ENCODE data around the gene SELPLG.

DNA sequence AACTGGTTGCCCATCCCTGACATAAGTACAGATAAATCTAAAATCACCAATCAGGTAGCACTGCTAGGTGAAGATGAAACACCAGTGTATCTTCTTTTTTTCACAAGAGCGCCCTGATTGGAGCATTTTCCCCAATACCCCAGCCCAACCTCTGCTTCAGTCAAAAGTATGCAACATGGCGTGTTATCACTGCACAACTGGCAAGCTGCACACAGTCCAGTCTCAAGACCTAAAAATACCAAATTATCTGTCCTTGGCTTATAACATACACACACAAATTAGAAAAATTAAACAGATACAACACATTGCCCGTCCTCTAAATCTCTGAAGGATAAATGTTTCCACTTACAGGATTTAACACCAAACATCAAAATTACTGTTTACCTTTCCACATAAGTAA lies 20.2 kb upstream of the SELPLG start:
- TF ChIP-seq POLR2A (IDR thresholded peaks at IDR 0.05): no peak
- TF ChIP-seq EP300 (IDR thresholded peaks at IDR 0.05): no peak
- TF ChIP-seq, protein P1, sequence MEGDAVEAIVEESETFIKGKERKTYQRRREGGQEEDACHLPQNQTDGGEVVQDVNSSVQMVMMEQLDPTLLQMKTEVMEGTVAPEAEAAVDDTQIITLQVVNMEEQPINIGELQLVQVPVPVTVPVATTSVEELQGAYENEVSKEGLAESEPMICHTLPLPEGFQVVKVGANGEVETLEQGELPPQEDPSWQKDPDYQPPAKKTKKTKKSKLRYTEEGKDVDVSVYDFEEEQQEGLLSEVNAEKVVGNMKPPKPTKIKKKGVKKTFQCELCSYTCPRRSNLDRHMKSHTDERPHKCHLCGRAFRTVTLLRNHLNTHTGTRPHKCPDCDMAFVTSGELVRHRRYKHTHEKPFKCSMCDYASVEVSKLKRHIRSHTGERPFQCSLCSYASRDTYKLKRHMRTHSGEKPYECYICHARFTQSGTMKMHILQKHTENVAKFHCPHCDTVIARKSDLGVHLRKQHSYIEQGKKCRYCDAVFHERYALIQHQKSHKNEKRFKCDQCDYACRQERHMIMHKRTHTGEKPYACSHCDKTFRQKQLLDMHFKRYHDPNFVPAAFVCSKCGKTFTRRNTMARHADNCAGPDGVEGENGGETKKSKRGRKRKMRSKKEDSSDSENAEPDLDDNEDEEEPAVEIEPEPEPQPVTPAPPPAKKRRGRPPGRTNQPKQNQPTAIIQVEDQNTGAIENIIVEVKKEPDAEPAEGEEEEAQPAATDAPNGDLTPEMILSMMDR (IDR thresholded peaks at IDR 0.05): no peak
- no peak for TF ChIP-seq POLR2AphosphoS5 (IDR thresholded peaks at IDR 0.05)

All from gastroesophageal sphincter (tissue), 3 donors.